CD4-positive, alpha-beta T cell treated with Interleukin-6 at 100 ng/mL for 8 hours (primary cell): ENCODE measurements around the gene TAF11L11.
"Not testable (repeated sequence)": the region's sequence is repeated elsewhere in the genome, so short reads cannot be mapped to it uniquely, and the experiment has no call there.

Experiments used
- DNase-seq: peaks from one replicate; pipeline ENCODE4 v3.0.0-alpha.2; 2020; ENCODE audit warnings: mixed read lengths, low spot score

Gene TAF11L11

GRCh38 chr5:17603880-17604279 is at the start of gene TAF11L11:
TAF11L11 (plus strand) TSS chr5:17604183.
- DNase-seq: not testable (repeated sequence)

GRCh38 chr5:17585658-17586057 is 18.3 kb upstream of the TAF11L11 start, which contains the start of gene TAF11L7:
TAF11L7 (minus strand) TSS chr5:17585758.
- DNase-seq: not testable (repeated sequence)

- DNase-seq: not testable (repeated sequence)
Measured at GRCh38 chr5:17590860-17591259, 13.1 kb upstream of the TAF11L11 start, which contains the start of gene TAF11L8. TAF11L8 (minus strand) TSS chr5:17590960.

- DNase-seq: not testable (repeated sequence)
Measured at GRCh38 chr5:17594255-17594654, 9.7 kb upstream of the TAF11L11 start, which contains the start of gene TAF11L9. TAF11L9 (minus strand) TSS chr5:17594394.

GRCh38 chr5:17597728-17598127 is 6.3 kb upstream of the TAF11L11 start, which contains the start of gene TAF11L10:
TAF11L10 (minus strand) TSS chr5:17597828.
- not testable (repeated sequence) for DNase-seq

- no peak for DNase-seq
Measured at GRCh38 chr5:17604951-17605350, 968 bp downstream of the TAF11L11 start.

GRCh38 chr5:17607461-17607860 is 3.5 kb downstream of the TAF11L11 start:
- DNase-seq: not testable (repeated sequence)

- DNase-seq: not testable (repeated sequence)
Measured at GRCh38 chr5:17610092-17610491, 6.1 kb downstream of the TAF11L11 start, which contains the start of gene TAF11L12. TAF11L12 (plus strand) TSS chr5:17610392.

- DNase-seq: no peak
Measured at GRCh38 chr5:17614872-17615605, 11.1 kb downstream of the TAF11L11 start.

- no peak for DNase-seq
Measured at GRCh38 chr5:17619354-17619753, 15.4 kb downstream of the TAF11L11 start.

- DNase-seq: no peak
Measured at GRCh38 chr5:17620627-17621026, 16.6 kb downstream of the TAF11L11 start.

GRCh38 chr5:17625686-17626085 is 21.7 kb downstream of the TAF11L11 start:
- DNase-seq: no peak

- not testable (repeated sequence) for DNase-seq
Measured at GRCh38 chr5:17631788-17632187, 27.8 kb downstream of the TAF11L11 start, which contains the start of gene TAF11L13. TAF11L13 (plus strand) TSS chr5:17632088.

GRCh38 chr5:17634160-17634559 is 30.2 kb downstream of the TAF11L11 start, which contains the start of gene TAF11L14:
TAF11L14 (plus strand) TSS chr5:17634460.
- DNase-seq: no peak

- DNase-seq: not testable (repeated sequence)
Measured at GRCh38 chr5:17649232-17649631, 45.2 kb downstream of the TAF11L11 start.

GRCh38 chr5:17655201-17655759 is 51.3 kb downstream of the TAF11L11 start:
- DNase-seq: not testable (repeated sequence)
